Cardiac muscle cell (in vitro differentiated cells and primary cell): ENCODE measurements around the gene HACD3. TPM values are rescaled to one million over a fixed set of nuclear protein-coding genes. Genes with fewer than 3 reads are reported as not detected.

Experiments
- DNase-seq, 2 donors: peaks; one replicate each; pipeline versions ENCODE4 v3.0.0 to v3.0.0-alpha.2; 2010 to 2017; ENCODE audit warnings: low read depth in 1 of 2, low spot score in 1 of 2
- H3K27ac ChIP-seq: fragments of 200-600 bp; sonication (generic); 2 replicates; pipeline ENCODE4 v1.5.1; 2016
- H3K27me3 ChIP-seq: fragments of 200-600 bp; sonication (generic); 2 replicates; pipeline ENCODE4 v1.6.0; 2016; ENCODE audit warnings: control low read depth
- H3K36me3 ChIP-seq: fragments of 200-600 bp; sonication (generic); 2 replicates; pipeline ENCODE4 v1.5.1; 2016; ENCODE audit warnings: control low read depth
- H3K4me1 ChIP-seq: fragments of 200-600 bp; sonication (generic); 2 replicates; pipeline ENCODE4 v1.8.1; 2017; ENCODE audit warnings: low read depth, mild to moderate bottlenecking, mixed run types
- H3K4me3 ChIP-seq: fragments of 200-600 bp; sonication (generic); 2 replicates; pipeline ENCODE4 v1.5.1; 2016; ENCODE audit warnings: mild to moderate bottlenecking
- H3K9me3 ChIP-seq: fragments of 200-600 bp; sonication (generic); 2 replicates; pipeline ENCODE4 v1.5.1; 2017; ENCODE audit warnings: low read depth, mild to moderate bottlenecking, control low read depth
- CTCF ChIP-seq: IDR thresholded peaks from 2 replicates; pipeline ENCODE4 v1.5.1; 2012; ENCODE audit warnings: low read depth, mild to moderate bottlenecking, low read length
- polyA plus RNA-seq: library from polyadenylated mRNA; unstranded; fragments of >200 nt; fragmentation: Nextera tagmentation; extraction: Ambion mirVana; gene quantifications from 2 replicates; pipeline ENCODE4 v1.2.1, GENCODE V29; 2016
- total RNA-seq: library from RNA; depleted of rRNA; stranded (reverse); fragments of >200 nt; gene quantifications from 2 replicates; pipeline ENCODE4 v1.2.3, GENCODE V29; 2016

HACD3 gene
- total and polyA plus RNA-seq, 2 experiments from 2014 or later = 67.8 to 120 TPM

GRCh38 chr15:65512807-65513416, 17.4 kb upstream of the HACD3 start:
- H3K4me3 ChIP-seq = no peak overlapping the region
- no peaks in the 10 kb centered on the region for H3K27me3 ChIP-seq
- H3K27ac ChIP-seq = no peak overlapping the region
- peaks cover 10% of the 10 kb centered on the region for H3K4me1 ChIP-seq
- H3K9me3 ChIP-seq = no peaks in the 10 kb centered on the region
- no peak for TF ChIP-seq CTCF
- DNase-seq = peak in 1 of 2 donors; percentile 92
- peaks cover 27% of the 10 kb centered on the region for H3K36me3 ChIP-seq

GRCh38 chr15:65516997-65517865, 13.0 kb upstream of the HACD3 start, which contains the start of gene DPP8:
DPP8 (minus strand) TSS chr15:65517689; CDS start chr15:65512553, 5,136 bp downstream.
- peak; percentile 96 for DNase-seq
- Histone ChIP-seq H3K9me3 (no peaks in the 10 kb centered on the region), H3K27me3 (no peaks in the 10 kb centered on the region), H3K4me1 (peaks cover 10% of the 10 kb centered on the region), H3K27ac (peak within 1 kb of the TSS; percentile 95), H3K36me3 (peaks cover 4% of the 10 kb centered on the region), H3K4me3 (peak within 1 kb of the TSS; percentile 95)
- TF ChIP-seq CTCF = peak; percentile 96

GRCh38 chr15:65517866-65518207, 12.4 kb upstream of the HACD3 start:
- no peak for DNase-seq
- Histone ChIP-seq H3K9me3 (no peaks in the 10 kb centered on the region), H3K27me3 (no peaks in the 10 kb centered on the region), H3K27ac (no peak overlapping the region), H3K36me3 (peaks cover 3% of the 10 kb centered on the region), H3K4me1 (peaks cover 10% of the 10 kb centered on the region), H3K4me3 (peak overlapping the region; percentile 95)
- TF ChIP-seq CTCF = no peak

GRCh38 chr15:65518633-65519285, 11.5 kb upstream of the HACD3 start:
- H3K27me3 ChIP-seq = no peaks in the 10 kb centered on the region
- peaks cover 10% of the 10 kb centered on the region for H3K4me1 ChIP-seq
- no peak overlapping the region for H3K4me3 ChIP-seq
- H3K36me3 ChIP-seq = peaks cover 3% of the 10 kb centered on the region
- no peaks in the 10 kb centered on the region for H3K9me3 ChIP-seq
- no peak for TF ChIP-seq CTCF
- no peak overlapping the region for H3K27ac ChIP-seq
- no peak for DNase-seq

- H3K27me3 ChIP-seq = no peaks in the 10 kb centered on the region
- peak in 1 of 2 donors; percentile 6 for DNase-seq
Observed at GRCh38 chr15:65521350-65521749, 8.9 kb upstream of the HACD3 start.

More at GRCh38 chr15:65521350-65521749, 8.9 kb upstream of the HACD3 start:
- Histone ChIP-seq H3K4me3 (no peak overlapping the region), H3K9me3 (no peaks in the 10 kb centered on the region), H3K4me1 (peaks cover 4% of the 10 kb centered on the region), H3K27ac (no peak overlapping the region), H3K36me3 (no peaks in the 10 kb centered on the region)
- TF ChIP-seq CTCF = no peak
